B cell (primary cell): ENCODE data around the gene EFNA1. TPM values are rescaled to one million over a fixed set of nuclear protein-coding genes. Genes with fewer than 3 reads are reported as not detected.

Source experiments
- ATAC-seq: fragments of 200-7000 bp; cut with Tn5 transposase; one replicate; pipeline ENCODE4 v1.10.0; 2021; ENCODE audit warnings: low read depth, mild to moderate bottlenecking, moderate number of reproducible peaks, moderate library complexity
- CTCF ChIA-PET: fragments of 350-600 bp; sonication (Branson Sonifier 250); formaldehyde crosslinking; loops from one replicate; lab custom pipeline; 2021; ENCODE audit warnings: antibody characterized with exemption, inconsistent platforms; lab: Charles Lee
- POLR2A ChIA-PET: fragments of 350-600 bp; sonication (Branson Sonifier 250); formaldehyde crosslinking; loops from one replicate; lab custom pipeline; 2021; ENCODE audit warnings: antibody characterized with exemption; lab: Charles Lee
- DNase-seq: peaks from one replicate; pipeline ENCODE4 v3.0.0; 2013
- H2AFZ ChIP-seq: 2 replicates; pipeline ENCODE4 v1.6.1; 2012; ENCODE audit warnings: mild to moderate bottlenecking, low read depth, low read length; ENCODE audit not compliant: insufficient read depth, poor library complexity, severe bottlenecking
- H3K27ac ChIP-seq, 2 donors: 1 replicate in 1 of 2; 2 replicates in 1 of 2; pipeline ENCODE4 v1.5.1; 2012 to 2013; ENCODE audit warnings: low read length in 2 of 2, mild to moderate bottlenecking in 2 of 2, moderate library complexity in 1 of 2
- H3K27me3 ChIP-seq, 4 experiments: fragments of 200-600 bp in 1 of 4; sonication (generic) in 1 of 4; replicated peaks in 1 of 4; 1 replicate in 2 of 4; 2 replicates in 2 of 4; pipeline versions ENCODE4 v1.6.1 to v1.7.0; 2013 to 2016; ENCODE audit warnings: low read length in 3 of 4, mild to moderate bottlenecking in 2 of 4, mixed read lengths in 1 of 4, moderate library complexity in 1 of 4; ENCODE audit not compliant: insufficient read depth in 4 of 4, control insufficient read depth in 3 of 4; ENCODE audit errors: control extremely low read depth in 1 of 4
- H3K36me3 ChIP-seq, 2 experiments: replicated peaks in 1 of 2; 1 replicate in 1 of 2; 2 replicates in 1 of 2; pipeline versions ENCODE4 v1.6.1 to v1.7.1; 2013; ENCODE audit warnings: low read length in 1 of 2; ENCODE audit not compliant: insufficient read depth in 2 of 2, control insufficient read depth in 1 of 2; ENCODE audit errors: control extremely low read depth in 1 of 2, extremely low read depth in 1 of 2
- H3K4me1 ChIP-seq, 2 donors: fragments of 200-600 bp in 1 of 2; sonication (generic) in 1 of 2; 1 replicate in 1 of 2; 2 replicates in 1 of 2; pipeline versions ENCODE4 v1.5.1 to v1.6.1; 2013 to 2017; ENCODE audit warnings: low read length in 2 of 2; ENCODE audit not compliant: control insufficient read depth in 2 of 2, insufficient read depth in 2 of 2
- H3K4me2 ChIP-seq: replicated peaks from 2 replicates; pipeline ENCODE3; 2012; ENCODE audit warnings: mild to moderate bottlenecking, low read depth, low read length; ENCODE audit not compliant: poor library complexity, severe bottlenecking
- H3K4me3 ChIP-seq, 5 experiments: fragments of 200-600 bp in 1 of 5; sonication (generic) in 1 of 5; 1 replicate in 3 of 5; 2 replicates in 2 of 5; pipeline versions ENCODE4 v1.5.1 to v1.7.0; 2011 to 2016; ENCODE audit warnings: low read length in 4 of 5, mild to moderate bottlenecking in 4 of 5, low read depth in 2 of 5, control low read depth in 1 of 5, moderate library complexity in 1 of 5; ENCODE audit not compliant: insufficient read depth in 1 of 5; ENCODE audit errors: control extremely low read depth in 1 of 5, extremely low read depth in 1 of 5
- H3K79me2 ChIP-seq: fragments of 200-600 bp; sonication (generic); one replicate; pipeline ENCODE4 v1.6.0; 2016; ENCODE audit warnings: low read length; ENCODE audit not compliant: control insufficient read depth, insufficient read depth
- H3K9ac ChIP-seq: fragments of 200-600 bp; sonication (generic); 2 replicates; pipeline ENCODE4 v1.6.1; 2017; ENCODE audit warnings: mild to moderate bottlenecking, low read length, moderate library complexity
- H3K9me3 ChIP-seq, 3 donors: one replicate each; pipeline versions ENCODE4 v1.6.1 to v1.7.1; 2013; ENCODE audit warnings: low read length in 2 of 3; ENCODE audit not compliant: control insufficient read depth in 2 of 3, insufficient read depth in 1 of 3; ENCODE audit errors: control extremely low read depth in 1 of 3
- H4K20me1 ChIP-seq: 2 replicates; pipeline ENCODE4 v1.6.0; 2012; ENCODE audit warnings: mild to moderate bottlenecking, low read length; ENCODE audit not compliant: insufficient read depth, control insufficient read depth, poor library complexity, severe bottlenecking
- H3K27ac Mint-ChIP-seq: one replicate; pipeline ENCODE4 v1.8.0; 2021; ENCODE audit warnings: mixed read lengths
- H3K27me3 Mint-ChIP-seq: one replicate; pipeline ENCODE4 v1.8.0; 2021; ENCODE audit warnings: mixed read lengths
- H3K4me1 Mint-ChIP-seq: one replicate; pipeline ENCODE4 v1.8.0; 2021; ENCODE audit warnings: mixed read lengths
- H3K4me3 Mint-ChIP-seq: one replicate; pipeline ENCODE4 v1.8.0; 2021; ENCODE audit warnings: mixed read lengths
- H3K9me3 Mint-ChIP-seq: one replicate; pipeline ENCODE4 v1.8.0; 2022; ENCODE audit warnings: mixed read lengths; ENCODE audit not compliant: insufficient read depth
- CTCF ChIP-seq: fragments of 200-600 bp; IDR thresholded peaks from one replicate; pipeline ENCODE4 v1.8.0; 2022; ENCODE audit warnings: antibody characterized with exemption, mild to moderate bottlenecking
- EZH2 ChIP-seq: IDR thresholded peaks from 2 replicates; pipeline ENCODE4 v1.6.1; 2012; ENCODE audit warnings: borderline replicate concordance, low read depth, mild to moderate bottlenecking, moderate library complexity, low read length; ENCODE audit not compliant: insufficient read depth, poor library complexity, severe bottlenecking
- WGBS: methylation state at CpG from one replicate; pipeline ENCODE4 v1.1.5; 2013; ENCODE audit warnings: missing lambda C conversion rate; ENCODE audit not compliant: insufficient coverage; 5-methylcytosine and 5-hydroxymethylcytosine counted together
- intact Hi-C: fragments of 100-400 bp; cut with micrococcal nuclease; formaldehyde crosslinking; loops from one replicate; pipeline ENCODE4 v1.10.0; 2022
- polyA plus RNA-seq: library from polyadenylated mRNA; depleted of rRNA; stranded (reverse); fragments of >200 nt; gene quantifications from 2 replicates; pipeline ENCODE4 v1.2.3, GENCODE V29; 2012
- total RNA-seq, 2 donors: library from RNA; stranded (reverse); fragments of 120-200 nt in 1 of 2; gene quantifications; 1 replicate in 1 of 2; 2 replicates in 1 of 2; pipeline versions ENCODE4 v1.2.3 to v1.2.4, GENCODE V29; 2013 to 2022

The EFNA1 gene
- total and polyA plus RNA-seq, 2 donors (not counting 1 experiment from before 2014, with no cell fraction given), result 0.28 TPM; not detected in 1

GRCh38 chr1:155107309-155108264 is 20.1 kb upstream of the EFNA1 start:
- Histone ChIP-seq H3K79me2 (no peaks in the 10 kb centered on the region), H4K20me1 (no peaks in the 10 kb centered on the region), H3K27ac (no peak overlapping the region), H3K4me3 (no peak overlapping the region), H2AFZ (no peak overlapping the region), H3K27me3 (peaks cover 0 to 3% (median 0%) of the 10 kb centered on the region in 4 experiments), H3K9me3 (no peaks in the 10 kb centered on the region), H3K4me1 (no peaks in the 10 kb centered on the region), H3K4me2 (no peak overlapping the region), H3K36me3 (no peaks in the 10 kb centered on the region), H3K9ac (no peak overlapping the region)
- DNase-seq (no peak), ATAC-seq (no peak)
- Mint-ChIP-seq H3K27me3 (no peaks in the 10 kb centered on the region), H3K4me1 (no peaks in the 10 kb centered on the region), H3K27ac (no peak overlapping the region), H3K4me3 (no peak overlapping the region), H3K9me3 (no peaks in the 10 kb centered on the region)
- no peak for TF ChIP-seq CTCF
- TF ChIP-seq EZH2, result no peak
- POLR2A ChIA-PET, result no interaction called here
- CTCF ChIA-PET, result interaction anchor here (0.6 to 4.4 kb wide), 7 partner anchors 10 to 65 kb away, joined by 3 to 19 read pairs (median 4); no protein-coding TSS in a partner anchor
- 95% methylated on average over 9 of the region's 12 CpGs for WGBS
- intact Hi-C loops, result no loop called here

GRCh38 chr1:155108296-155108695 is 19.4 kb upstream of the EFNA1 start:
- H3K27me3 ChIP-seq, result peaks cover 0 to 3% (median 0%) of the 10 kb centered on the region in 4 experiments
- 88% methylated on average over 5 of the region's 5 CpGs for WGBS
- POLR2A ChIA-PET, result no interaction called here

More at GRCh38 chr1:155108296-155108695, 19.4 kb upstream of the EFNA1 start:
- H3K4me2 ChIP-seq, result no peak overlapping the region
- H3K4me1 ChIP-seq, result no peaks in the 10 kb centered on the region
- no peak overlapping the region for H3K4me3 ChIP-seq
- ATAC-seq (no peak), DNase-seq (no peak)
- no peak for TF ChIP-seq EZH2
- no peaks in the 10 kb centered on the region for H3K79me2 ChIP-seq
- no peak overlapping the region for H3K9ac ChIP-seq
- intact Hi-C loops, result no loop called here
- no peaks in the 10 kb centered on the region for H3K9me3 ChIP-seq
- no peaks in the 10 kb centered on the region for H3K4me1 Mint-ChIP-seq
- no peak overlapping the region for H3K27ac Mint-ChIP-seq
- no peaks in the 10 kb centered on the region for H3K27me3 Mint-ChIP-seq
- H3K4me3 Mint-ChIP-seq, result no peak overlapping the region
- CTCF ChIA-PET, result interaction anchor here (0.6 to 4.4 kb wide), 7 partner anchors 12 to 147 kb away, joined by 3 to 19 read pairs (median 4); partner anchors contain the start of gene PYGO2
- H3K27ac ChIP-seq, result no peak overlapping the region
- H3K9me3 Mint-ChIP-seq, result no peaks in the 10 kb centered on the region
- H3K36me3 ChIP-seq, result no peaks in the 10 kb centered on the region
- H2AFZ ChIP-seq, result no peak overlapping the region
- H4K20me1 ChIP-seq, result no peaks in the 10 kb centered on the region
